H1 (cell line): ENCODE results near the gene WBP1L.

Source experiments
- CBX5 ChIP-seq: fragments of 300-800, 300-1000 bp; sonication (generic); IDR thresholded peaks from 2 replicates; pipeline ENCODE4 v1.7.1; 2016; ENCODE audit warnings: antibody characterized with exemption, low read length, low read depth
- CTCF ChIP-seq, 3 experiments: IDR thresholded peaks; 1 replicate in 2 of 3; 2 replicates in 1 of 3; pipeline versions ENCODE4 v1.5.1 to v1.6.1; 2011; ENCODE audit warnings: low read length in 3 of 3, mild to moderate bottlenecking in 3 of 3, inconsistent platforms in 2 of 3, low read depth in 1 of 3, moderate library complexity in 1 of 3; ENCODE audit not compliant: insufficient read depth in 1 of 3; ENCODE audit errors: control extremely low read depth in 1 of 3
- EP300 ChIP-seq, 2 experiments: IDR thresholded peaks; 1 replicate in 1 of 2; 2 replicates in 1 of 2; pipeline ENCODE4 v1.6.1; 2011 to 2012; ENCODE audit warnings: low read depth in 2 of 2, low read length in 2 of 2, mild to moderate bottlenecking in 2 of 2, borderline replicate concordance in 1 of 2, inconsistent platforms in 1 of 2, moderate library complexity in 1 of 2
- HDAC2 ChIP-seq, 2 experiments: fragments of 300-600 bp in 1 of 2; sonication (generic) in 1 of 2; IDR thresholded peaks; 2 replicates each; pipeline ENCODE4 v1.6.1; 2011 to 2012; ENCODE audit warnings: low read depth in 2 of 2, low read length in 2 of 2, mild to moderate bottlenecking in 2 of 2, moderate library complexity in 2 of 2, borderline replicate concordance in 1 of 2, inconsistent platforms in 1 of 2
- POLR2AphosphoS5 ChIP-seq: IDR thresholded peaks from 2 replicates; pipeline ENCODE4 v1.6.1; 2011; ENCODE audit warnings: low read depth, low read length

GRCh38 chr10:102769375-102770107 lies 25.8 kb downstream of the WBP1L start:
- no peak for TF ChIP-seq CTCF (IDR thresholded peaks at IDR 0.05; ENCODE audit: control extremely low read depth in 1 of 3, insufficient read depth in 1 of 3, low read depth in 1 of 3, low read length in 3 of 3)
- no peak for TF ChIP-seq EP300 (IDR thresholded peaks at IDR 0.05; ENCODE audit: borderline replicate concordance in 1 of 2, low read depth in 2 of 2, low read length in 2 of 2)
- no peak for TF ChIP-seq HDAC2 (IDR thresholded peaks at IDR 0.05; ENCODE audit: borderline replicate concordance in 1 of 2, low read depth in 2 of 2, low read length in 2 of 2)
- no peak for TF ChIP-seq POLR2AphosphoS5
- TF ChIP-seq CBX5: no peak
